Testis (tissue), 3 donors: ENCODE results near the gene CRADD. TPM values are rescaled to one million over a fixed set of nuclear protein-coding genes. Genes with fewer than 3 reads are reported as not detected.

Experiments
- DNase-seq: peaks from one replicate; pipeline ENCODE4 v3.0.0-alpha.2; 2019
- H3K27ac ChIP-seq, 2 donors: fragments of 200-600 bp; sonication (generic); one replicate each; pipeline ENCODE4 v1.5.1; 2019
- H3K27me3 ChIP-seq: fragments of 200-600 bp; sonication (generic); one replicate; pipeline ENCODE4 v1.5.1; 2019
- H3K36me3 ChIP-seq: fragments of 200-600 bp; sonication (generic); one replicate; pipeline ENCODE4 v1.5.1; 2017; ENCODE audit warnings: low read depth; ENCODE audit errors: missing control alignments
- H3K4me1 ChIP-seq: fragments of 200-600 bp; sonication (generic); one replicate; pipeline ENCODE4 v1.5.1; 2019
- H3K4me3 ChIP-seq, 2 donors: fragments of 200-600 bp; sonication (generic); one replicate each; pipeline ENCODE4 v1.5.1; 2017 to 2019
- H3K9me3 ChIP-seq: fragments of 200-600 bp; sonication (generic); one replicate; pipeline ENCODE4 v1.5.1; 2017
- CTCF ChIP-seq, 3 experiments: fragments of 450-650 bp in 2 of 3; fragments of 200-600 bp in 1 of 3; sonication (generic) in 1 of 3; IDR thresholded peaks; one replicate each; pipeline ENCODE4 v1.5.1; 2016 to 2019; ENCODE audit warnings: antibody characterized with exemption in 3 of 3, mild to moderate bottlenecking in 2 of 3, moderate library complexity in 1 of 3
- POLR2A ChIP-seq: fragments of 450-650 bp; IDR thresholded peaks from one replicate; pipeline ENCODE4 v1.6.1; 2017; ENCODE audit warnings: antibody characterized with exemption, mild to moderate bottlenecking, moderate library complexity
- WGBS, 2 donors: methylation state at CpG; one replicate each; pipeline ENCODE4 v1.1.5; 2018; 5-methylcytosine and 5-hydroxymethylcytosine counted together
- intact Hi-C: fragments of 100-400 bp; cut with DNase I; formaldehyde crosslinking; loops from one replicate; pipeline ENCODE4 v1.15.1; 2023; ENCODE audit warnings: low total_unique reads
- polyA plus RNA-seq: library from polyadenylated mRNA; stranded (reverse); fragments of 350-450 nt; fragmentation: Illumina TruSeq; extraction: RNeasy Lipid Tissue Mini Kit (QIAGEN cat#74804); gene quantifications from one replicate; pipeline ENCODE4 v1.2.3, GENCODE V29; 2014; ENCODE audit warnings: low read depth, low replicate concordance; ENCODE audit not compliant: insufficient read depth
- total RNA-seq, 2 donors: library from RNA; depleted of rRNA; stranded (reverse); fragments of >200 nt; gene quantifications; one replicate each; pipeline ENCODE4 v1.2.3, GENCODE V29; 2016

The CRADD gene
- total and polyA plus RNA-seq, 3 donors from 2014 or later = 43.2 to 53.0 (median 46.0) TPM

- no peak for DNase-seq
- intact Hi-C loops = no loop called here
- TF ChIP-seq CTCF (IDR thresholded peaks at IDR 0.05) = no peak
- no peak for TF ChIP-seq POLR2A
- H3K36me3 ChIP-seq = no peaks in the 10 kb centered on the region
- no peak overlapping the region for H3K4me3 ChIP-seq
- no peaks in the 10 kb centered on the region for H3K4me1 ChIP-seq
- H3K27me3 ChIP-seq = no peaks in the 10 kb centered on the region
- no peak overlapping the region for H3K27ac ChIP-seq
- H3K9me3 ChIP-seq = no peaks in the 10 kb centered on the region
These were observed 236.7 kb downstream of the CRADD start for GRCh38 chr12:93913845-93914244.

GRCh38 chr12:93914281-93914680 is 237.1 kb downstream of the CRADD start:
- 89 to 93% methylated on average over 5 of the region's 5 CpGs for WGBS, 2 donors
- intact Hi-C loops = no loop called here

GRCh38 chr12:93915411-93915810 is 238.2 kb downstream of the CRADD start:
- intact Hi-C loops = no loop called here
- TF ChIP-seq CTCF (IDR thresholded peaks at IDR 0.05) (no peak), POLR2A (no peak)

More at GRCh38 chr12:93914281-93914680, 237.1 kb downstream of the CRADD start:
- H3K27me3 ChIP-seq = no peaks in the 10 kb centered on the region
- no peaks in the 10 kb centered on the region for H3K9me3 ChIP-seq
- no peak overlapping the region for H3K27ac ChIP-seq
- no peak for DNase-seq
- H3K4me3 ChIP-seq = no peak overlapping the region
- TF ChIP-seq POLR2A = no peak
- TF ChIP-seq CTCF (IDR thresholded peaks at IDR 0.05) = no peak
- no peaks in the 10 kb centered on the region for H3K36me3 ChIP-seq
- H3K4me1 ChIP-seq = no peaks in the 10 kb centered on the region

GRCh38 chr12:93916402-93916801 is 239.2 kb downstream of the CRADD start:
- DNase-seq = no peak
- Histone ChIP-seq H3K27ac (no peak overlapping the region), H3K4me3 (no peak overlapping the region), H3K9me3 (no peaks in the 10 kb centered on the region), H3K27me3 (no peaks in the 10 kb centered on the region), H3K36me3 (no peaks in the 10 kb centered on the region), H3K4me1 (no peaks in the 10 kb centered on the region)
- WGBS, 2 donors = 67 to 74% methylated on average over 7 of the region's 7 CpGs
- TF ChIP-seq CTCF (IDR thresholded peaks at IDR 0.05) = no peak
- TF ChIP-seq POLR2A = no peak
- intact Hi-C loops = no loop called here

More at GRCh38 chr12:93915411-93915810, 238.2 kb downstream of the CRADD start:
- Histone ChIP-seq H3K4me3 (no peak overlapping the region), H3K27me3 (no peaks in the 10 kb centered on the region), H3K27ac (no peak overlapping the region), H3K9me3 (no peaks in the 10 kb centered on the region), H3K4me1 (no peaks in the 10 kb centered on the region), H3K36me3 (no peaks in the 10 kb centered on the region)
- DNase-seq = no peak
- WGBS, 2 donors = 82 to 88% methylated on average over 3 of the region's 3 CpGs

- WGBS, 2 donors = 79 to 81% methylated on average over 6 of the region's 6 CpGs
- intact Hi-C loops = no loop called here
- Histone ChIP-seq H3K9me3 (no peaks in the 10 kb centered on the region), H3K4me1 (no peaks in the 10 kb centered on the region), H3K27me3 (no peaks in the 10 kb centered on the region), H3K4me3 (no peak overlapping the region), H3K36me3 (no peaks in the 10 kb centered on the region), H3K27ac (no peak overlapping the region)
- TF ChIP-seq POLR2A = no peak
- TF ChIP-seq CTCF (IDR thresholded peaks at IDR 0.05) = no peak
- no peak for DNase-seq
These were observed 241.1 kb downstream of the CRADD start for GRCh38 chr12:93918262-93918661.
